Measurements from ENCODE around the gene IFITM10. TPM values are rescaled to one million over a fixed set of nuclear protein-coding genes. Genes with fewer than 3 reads are reported as not detected.

Gene IFITM10
- total and polyA plus RNA-seq, 2 experiments from 2014 or later: 0.41 to 1.6 TPM

DNA sequence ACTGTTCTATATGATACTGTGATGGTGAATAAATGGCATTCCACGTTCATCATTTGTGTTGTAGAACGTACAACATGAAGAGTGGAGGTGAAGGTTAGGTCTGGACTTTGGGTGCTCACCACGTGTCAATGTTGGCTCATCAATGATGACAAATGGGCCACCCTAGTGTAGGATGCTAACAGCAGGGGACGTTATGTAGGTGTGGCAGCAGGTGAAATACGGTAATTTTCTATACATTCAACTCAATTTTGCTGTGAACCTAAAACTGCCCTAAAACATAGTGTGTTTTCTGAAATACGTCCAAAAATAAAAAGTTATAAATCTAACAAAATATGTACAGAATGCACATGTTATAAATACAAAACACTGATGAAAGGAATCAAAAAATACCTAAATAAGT, 47.2 kb downstream of the IFITM10 start:
- H3F3A ChIP-seq (ENCODE audit: insufficient read depth): no peaks in the 10 kb centered on the region
- no peaks in the 10 kb centered on the region for H4K20me1 ChIP-seq (ENCODE audit: insufficient read depth)
- TF ChIP-seq EZH2phosphoT487 (IDR thresholded peaks at IDR 0.05; ENCODE audit: insufficient read depth, low read depth) (no peak), EZH2 (IDR thresholded peaks at IDR 0.05; ENCODE audit: insufficient read depth, poor library complexity, severe bottlenecking) (no peak)
- no peaks in the 10 kb centered on the region for H3K9me2 ChIP-seq (ENCODE audit: insufficient read depth)
- peaks cover 67% of the 10 kb centered on the region for H3K27me3 ChIP-seq (replicated peaks; ENCODE audit: insufficient read depth)
- no peaks in the 10 kb centered on the region for H3K9me3 ChIP-seq (ENCODE audit: low read depth)
- no peak for DNase-seq
- 37 to 39% methylated on average over 6 of the region's 6 CpGs for WGBS, 2 experiments (ENCODE audit: low coverage in 1 of 2, low lambda C conversion rate in 2 of 2, missing lambda C conversion rate in 2 of 2)
- H3K27ac ChIP-seq: no peak overlapping the region
- H3K79me2 ChIP-seq (ENCODE audit: insufficient read depth): no peaks in the 10 kb centered on the region
- H3K4me1 ChIP-seq (ENCODE audit: insufficient read depth): no peaks in the 10 kb centered on the region
- H2AFZ ChIP-seq: no peak overlapping the region
- H3K4me2 ChIP-seq (ENCODE audit: unreplicated experiment): no peak overlapping the region
- in situ Hi-C loops (cut with MboI): loop anchor here (25.0 kb wide), 1 partner anchor 459 kb away; the partner anchor contains the start of genes INS and TH
- no peak overlapping the region for H3K9ac ChIP-seq
- no peaks in the 10 kb centered on the region for H3K36me3 ChIP-seq (ENCODE audit: low read depth)
- H3K4me3 ChIP-seq: no peak overlapping the region

DNA sequence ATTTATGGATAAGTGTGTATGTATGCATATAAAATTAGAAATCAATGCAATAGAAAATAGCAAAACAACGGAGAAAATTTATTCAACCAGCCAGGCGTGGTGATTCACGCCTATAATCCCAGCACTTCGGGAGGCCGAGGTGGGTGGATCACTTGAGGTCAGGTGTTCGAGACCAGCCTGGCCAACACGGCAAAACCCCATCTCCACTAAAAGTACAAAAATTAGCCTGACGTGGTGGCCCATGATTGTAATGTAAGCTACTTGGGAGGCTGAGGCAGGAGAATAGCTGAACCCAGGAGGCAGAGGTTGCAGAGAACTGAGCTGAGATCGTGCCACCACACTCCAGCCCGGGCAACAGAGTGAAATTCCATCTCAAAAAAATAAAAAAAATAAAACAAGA, 47.9 kb downstream of the IFITM10 start:
- H3K4me3 ChIP-seq: no peak overlapping the region
- in situ Hi-C loops (cut with MboI): loop anchor here (25.0 kb wide), 1 partner anchor 460 kb away; the partner anchor contains the start of genes INS and TH
- DNase-seq: no peak
- no peak overlapping the region for H3K9ac ChIP-seq
- no peaks in the 10 kb centered on the region for H3K36me3 ChIP-seq (ENCODE audit: low read depth)
- no peak overlapping the region for H2AFZ ChIP-seq
- no peaks in the 10 kb centered on the region for H4K20me1 ChIP-seq (ENCODE audit: insufficient read depth)
- H3K27me3 ChIP-seq (replicated peaks; ENCODE audit: insufficient read depth): peaks cover 68% of the 10 kb centered on the region
- no peaks in the 10 kb centered on the region for H3K9me3 ChIP-seq (ENCODE audit: low read depth)
- no peaks in the 10 kb centered on the region for H3F3A ChIP-seq (ENCODE audit: insufficient read depth)
- H3K9me2 ChIP-seq (ENCODE audit: insufficient read depth): no peaks in the 10 kb centered on the region
- no peaks in the 10 kb centered on the region for H3K4me1 ChIP-seq (ENCODE audit: insufficient read depth)
- no peaks in the 10 kb centered on the region for H3K79me2 ChIP-seq (ENCODE audit: insufficient read depth)
- TF ChIP-seq EZH2phosphoT487 (IDR thresholded peaks at IDR 0.05; ENCODE audit: insufficient read depth, low read depth): no peak
- TF ChIP-seq EZH2 (IDR thresholded peaks at IDR 0.05; ENCODE audit: insufficient read depth, poor library complexity, severe bottlenecking): no peak
- H3K27ac ChIP-seq: no peak overlapping the region
- WGBS, 2 experiments (ENCODE audit: low coverage in 1 of 2, low lambda C conversion rate in 2 of 2, missing lambda C conversion rate in 2 of 2): 48 to 49% methylated on average over 10 of the region's 10 CpGs
- no peak overlapping the region for H3K4me2 ChIP-seq (ENCODE audit: unreplicated experiment)

DNA sequence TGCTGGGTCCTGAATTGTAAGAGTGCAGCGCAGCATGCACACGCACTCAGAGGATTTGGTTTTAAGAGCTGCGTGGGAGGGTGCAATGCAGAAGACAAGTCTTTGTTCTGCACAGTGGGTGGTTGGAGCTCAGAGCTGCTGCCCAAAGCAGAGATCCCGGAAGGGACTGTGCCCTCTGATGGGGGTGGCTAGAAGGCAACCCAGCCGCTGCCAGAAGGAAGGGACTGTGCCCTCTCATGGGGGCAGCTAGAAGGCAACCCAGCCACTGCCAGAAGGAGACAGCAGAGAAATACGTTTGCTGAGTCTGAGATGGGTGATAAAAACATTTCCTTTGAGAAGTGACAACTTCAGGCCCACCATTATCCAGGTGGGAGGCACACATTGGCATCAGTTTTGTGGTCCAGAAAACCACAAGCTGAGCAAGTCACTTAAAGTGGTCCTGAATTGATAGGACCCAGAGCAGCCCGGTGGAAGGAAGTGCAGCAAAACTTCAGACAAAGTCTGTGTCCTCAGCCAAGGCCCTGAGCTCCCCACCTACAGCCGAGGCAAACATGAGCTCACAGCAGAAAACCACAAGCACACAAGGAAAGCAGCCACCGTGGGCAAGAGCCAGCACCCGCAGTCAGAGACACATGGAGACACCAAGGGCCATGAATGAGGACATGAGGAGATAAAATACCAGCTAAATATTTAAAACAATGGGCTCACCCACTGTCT, 49.1 kb downstream of the IFITM10 start:
- Histone ChIP-seq H3K9me2 (ENCODE audit: insufficient read depth) (no peaks in the 10 kb centered on the region), H3K4me1 (ENCODE audit: insufficient read depth) (no peaks in the 10 kb centered on the region), H3K36me3 (ENCODE audit: low read depth) (no peaks in the 10 kb centered on the region), H3K9ac (no peak overlapping the region), H3K4me3 (no peak overlapping the region), H3F3A (ENCODE audit: insufficient read depth) (no peaks in the 10 kb centered on the region), H2AFZ (no peak overlapping the region), H3K79me2 (ENCODE audit: insufficient read depth) (no peaks in the 10 kb centered on the region), H3K9me3 (ENCODE audit: low read depth) (no peaks in the 10 kb centered on the region), H3K27ac (no peak overlapping the region), H3K4me2 (ENCODE audit: unreplicated experiment) (no peak overlapping the region), H4K20me1 (ENCODE audit: insufficient read depth) (no peaks in the 10 kb centered on the region), H3K27me3 (replicated peaks; ENCODE audit: insufficient read depth) (peaks cover 64% of the 10 kb centered on the region)
- TF ChIP-seq EZH2 (IDR thresholded peaks at IDR 0.05; ENCODE audit: insufficient read depth, poor library complexity, severe bottlenecking): no peak
- TF ChIP-seq EZH2phosphoT487 (IDR thresholded peaks at IDR 0.05; ENCODE audit: insufficient read depth, low read depth): no peak
- DNase-seq: no peak
- WGBS, 2 experiments (ENCODE audit: low coverage in 1 of 2, low lambda C conversion rate in 2 of 2, missing lambda C conversion rate in 2 of 2): 55 to 56% methylated on average over 9 to 10 of the region's 10 CpGs
- in situ Hi-C loops (cut with MboI): loop anchor here (25.0 kb wide), 1 partner anchor 461 kb away; the partner anchor contains the start of genes INS and TH

DNA sequence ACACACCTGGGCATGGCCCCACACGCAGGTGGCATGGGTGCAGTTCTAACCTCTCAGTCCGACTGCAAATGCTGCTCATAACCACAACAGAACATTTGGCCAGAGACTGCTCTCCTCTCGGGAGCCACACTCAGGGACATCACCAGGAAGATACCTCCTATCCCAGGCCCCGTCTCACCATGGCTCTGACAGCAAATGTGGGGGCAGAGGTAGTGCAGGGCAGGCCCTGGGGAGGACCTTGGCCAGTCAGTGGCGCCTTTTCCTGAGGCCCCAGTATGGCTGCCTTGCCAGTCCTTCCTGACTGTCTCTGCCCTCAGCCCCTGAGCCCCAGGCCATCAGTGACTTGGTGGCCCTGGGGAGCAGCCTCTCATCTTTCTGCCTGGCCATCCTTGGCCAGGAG, 50.6 kb downstream of the IFITM10 start:
- H3K27ac ChIP-seq: no peak overlapping the region
- no peak overlapping the region for H3K4me3 ChIP-seq
- H3K9me2 ChIP-seq (ENCODE audit: insufficient read depth): no peaks in the 10 kb centered on the region
- H4K20me1 ChIP-seq (ENCODE audit: insufficient read depth): no peaks in the 10 kb centered on the region
- 25 to 33% methylated on average over 4 to 5 of the region's 5 CpGs for WGBS, 2 experiments (ENCODE audit: low coverage in 1 of 2, low lambda C conversion rate in 2 of 2, missing lambda C conversion rate in 2 of 2)
- in situ Hi-C loops (cut with MboI): loop anchor here (10.0 to 25.0 kb wide), 2 partner anchors 115 to 463 kb away; partner anchors contain the start of genes INS and TH
- H3K4me2 ChIP-seq (ENCODE audit: unreplicated experiment): no peak overlapping the region
- no peak overlapping the region for H3K9ac ChIP-seq
- TF ChIP-seq EZH2 (IDR thresholded peaks at IDR 0.05; ENCODE audit: insufficient read depth, poor library complexity, severe bottlenecking): no peak
- TF ChIP-seq EZH2phosphoT487 (IDR thresholded peaks at IDR 0.05; ENCODE audit: insufficient read depth, low read depth): no peak
- no peaks in the 10 kb centered on the region for H3K9me3 ChIP-seq (ENCODE audit: low read depth)
- no peaks in the 10 kb centered on the region for H3K79me2 ChIP-seq (ENCODE audit: insufficient read depth)
- no peaks in the 10 kb centered on the region for H3K4me1 ChIP-seq (ENCODE audit: insufficient read depth)
- DNase-seq: no peak
- H3F3A ChIP-seq (ENCODE audit: insufficient read depth): no peaks in the 10 kb centered on the region
- no peak overlapping the region for H2AFZ ChIP-seq
- peaks cover 63% of the 10 kb centered on the region for H3K27me3 ChIP-seq (replicated peaks; ENCODE audit: insufficient read depth)
- no peaks in the 10 kb centered on the region for H3K36me3 ChIP-seq (ENCODE audit: low read depth)

Data from GM23248 (cell line).